Measurements from ENCODE around the gene NLGN1. TPM values are rescaled to one million over a fixed set of nuclear protein-coding genes. Genes with fewer than 3 reads are reported as not detected.

Gene NLGN1
- polyA plus RNA-seq, 4 donors, result 0.92 to 1.8 TPM; not detected in 2

DNA sequence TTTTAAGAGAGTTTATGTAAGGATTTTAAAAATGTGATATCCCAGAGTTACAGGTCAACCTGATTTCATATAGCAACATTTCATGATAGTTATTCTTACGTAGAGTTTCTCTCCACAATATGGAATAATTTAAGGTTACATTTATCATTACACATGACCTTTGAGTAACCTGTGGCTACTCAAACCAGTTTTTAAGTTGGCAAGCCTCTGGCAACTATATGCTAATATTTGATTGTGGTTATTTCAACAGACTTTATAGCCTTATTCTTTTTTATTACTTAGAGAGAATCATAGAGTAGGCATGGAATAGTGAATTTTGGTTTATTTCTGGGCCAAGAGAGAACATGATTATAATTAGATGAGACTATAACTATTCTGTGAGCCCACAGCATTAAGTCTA is 504.9 kb downstream of the NLGN1 start:
- FAIRE-seq (no peak), DNase-seq (no peak)
- no peaks in the 10 kb centered on the region for H3K36me3 ChIP-seq (ENCODE audit: control insufficient read depth in 3 of 3, insufficient read depth in 2 of 3, low read depth in 1 of 3, low read length in 3 of 3)
- H3K4me3 ChIP-seq (ENCODE audit: low read depth in 1 of 3, low read length in 3 of 3), result no peak overlapping the region
- H3K4me1 ChIP-seq (ENCODE audit: control insufficient read depth in 3 of 3, insufficient read depth in 2 of 3, low read depth in 1 of 3, low read length in 2 of 3), result no peaks in the 10 kb centered on the region
- 82 to 95% (median 91%) methylated on average over 1 of the region's 1 CpG for WGBS, 3 donors
- H3K9me3 ChIP-seq (ENCODE audit: control insufficient read depth in 2 of 2, insufficient read depth in 1 of 2, low read depth in 1 of 2, low read length in 1 of 2), result no peaks in the 10 kb centered on the region
- H3K27ac ChIP-seq (ENCODE audit: low read depth in 1 of 3, low read length in 2 of 3), result no peak overlapping the region
- no peaks in the 10 kb centered on the region for H3K27me3 ChIP-seq (ENCODE audit: control insufficient read depth in 3 of 3, insufficient read depth in 3 of 3, low read length in 3 of 3)

DNA sequence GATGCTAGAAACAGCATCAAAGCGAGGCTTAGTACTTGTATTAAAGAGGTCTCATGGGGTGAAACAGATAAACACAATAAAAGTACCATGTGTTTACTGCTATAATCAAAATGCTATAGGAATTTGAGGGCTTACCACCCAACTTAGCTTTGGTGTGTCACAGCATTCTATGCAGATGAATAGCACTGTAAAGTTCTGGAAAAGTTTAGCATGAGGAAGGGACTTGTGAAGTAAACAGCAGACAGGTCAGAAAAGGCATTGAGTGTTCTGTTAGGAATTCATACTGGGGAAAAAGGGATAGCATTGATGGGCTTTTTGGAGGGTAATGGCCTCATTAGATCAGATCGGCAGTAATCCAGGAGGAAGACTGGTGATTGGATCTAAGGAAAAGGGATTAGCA is 505.3 kb downstream of the NLGN1 start:
- Histone ChIP-seq H3K4me3 (ENCODE audit: low read depth in 1 of 3, low read length in 3 of 3) (no peak overlapping the region), H3K9me3 (ENCODE audit: control insufficient read depth in 2 of 2, insufficient read depth in 1 of 2, low read depth in 1 of 2, low read length in 1 of 2) (no peaks in the 10 kb centered on the region), H3K36me3 (ENCODE audit: control insufficient read depth in 3 of 3, insufficient read depth in 2 of 3, low read depth in 1 of 3, low read length in 3 of 3) (no peaks in the 10 kb centered on the region), H3K27ac (ENCODE audit: low read depth in 1 of 3, low read length in 2 of 3) (no peak overlapping the region), H3K4me1 (ENCODE audit: control insufficient read depth in 3 of 3, insufficient read depth in 2 of 3, low read depth in 1 of 3, low read length in 2 of 3) (no peaks in the 10 kb centered on the region), H3K27me3 (ENCODE audit: control insufficient read depth in 3 of 3, insufficient read depth in 3 of 3, low read length in 3 of 3) (no peaks in the 10 kb centered on the region)
- FAIRE-seq (no peak), DNase-seq (no peak)
- WGBS, 3 donors, result 70 to 79% (median 79%) methylated on average over 2 of the region's 2 CpGs

DNA sequence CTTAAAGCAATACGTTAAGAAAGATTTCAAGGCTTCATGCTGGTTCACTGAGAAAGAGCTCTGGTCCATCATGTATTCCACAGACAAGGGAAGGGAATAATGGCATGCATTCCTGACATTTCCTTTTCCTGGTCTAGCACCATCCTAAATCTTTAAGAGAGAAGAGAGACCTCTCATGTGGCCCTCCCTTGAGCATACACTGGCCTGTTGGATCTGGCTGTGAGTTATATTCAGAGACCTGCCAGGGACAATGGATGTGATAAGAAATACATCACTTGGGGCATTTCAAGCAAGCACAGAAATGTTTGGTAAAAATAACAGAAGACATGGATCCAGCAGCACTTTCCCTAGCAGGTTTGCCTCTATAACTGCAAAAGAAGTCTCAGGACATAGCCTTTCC is 507.8 kb downstream of the NLGN1 start:
- Histone ChIP-seq H3K9me3 (ENCODE audit: control insufficient read depth in 2 of 2, insufficient read depth in 1 of 2, low read depth in 1 of 2, low read length in 1 of 2) (no peaks in the 10 kb centered on the region), H3K4me1 (ENCODE audit: control insufficient read depth in 3 of 3, insufficient read depth in 2 of 3, low read depth in 1 of 3, low read length in 2 of 3) (no peaks in the 10 kb centered on the region), H3K4me3 (ENCODE audit: low read depth in 1 of 3, low read length in 3 of 3) (no peak overlapping the region), H3K27me3 (ENCODE audit: control insufficient read depth in 3 of 3, insufficient read depth in 3 of 3, low read length in 3 of 3) (no peaks in the 10 kb centered on the region), H3K36me3 (ENCODE audit: control insufficient read depth in 3 of 3, insufficient read depth in 2 of 3, low read depth in 1 of 3, low read length in 3 of 3) (no peaks in the 10 kb centered on the region), H3K27ac (ENCODE audit: low read depth in 1 of 3, low read length in 2 of 3) (no peak overlapping the region)
- DNase-seq, result no peak
- 41 to 81% (median 54%) methylated on average over 1 of the region's 1 CpG for WGBS, 3 donors
- no peak for FAIRE-seq

DNA sequence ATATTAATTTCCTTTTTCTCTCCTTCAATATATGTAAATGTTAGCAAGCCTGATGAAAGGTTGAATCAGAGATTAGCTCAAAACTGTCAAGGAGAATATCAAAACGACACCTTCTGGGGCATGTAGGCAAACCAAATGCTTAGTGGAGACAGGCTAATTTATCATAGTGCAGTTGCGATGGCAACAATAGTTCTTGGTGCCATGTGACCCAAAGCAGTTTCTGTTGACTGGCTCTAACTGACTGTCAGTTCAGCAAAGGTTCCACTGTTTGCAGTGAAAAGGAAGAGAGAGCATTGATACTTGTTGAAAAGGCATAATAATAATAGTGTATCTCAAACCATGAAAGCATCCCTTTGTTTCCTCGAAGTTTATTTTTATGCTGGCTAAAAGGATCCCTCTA is 513.9 kb downstream of the NLGN1 start:
- no peak for DNase-seq
- no peaks in the 10 kb centered on the region for H3K4me1 ChIP-seq (ENCODE audit: control insufficient read depth in 3 of 3, insufficient read depth in 2 of 3, low read depth in 1 of 3, low read length in 2 of 3)
- H3K36me3 ChIP-seq (ENCODE audit: control insufficient read depth in 3 of 3, insufficient read depth in 2 of 3, low read depth in 1 of 3, low read length in 3 of 3), result no peaks in the 10 kb centered on the region
- no peak overlapping the region for H3K4me3 ChIP-seq (ENCODE audit: low read depth in 1 of 3, low read length in 3 of 3)
- H3K27ac ChIP-seq (ENCODE audit: low read depth in 1 of 3, low read length in 2 of 3), result no peak overlapping the region
- H3K9me3 ChIP-seq (ENCODE audit: control insufficient read depth in 2 of 2, insufficient read depth in 1 of 2, low read depth in 1 of 2, low read length in 1 of 2), result no peaks in the 10 kb centered on the region
- WGBS, 3 donors, result 30 to 44% (median 40%) methylated on average over 3 of the region's 3 CpGs
- no peak for FAIRE-seq
- H3K27me3 ChIP-seq (ENCODE audit: control insufficient read depth in 3 of 3, insufficient read depth in 3 of 3, low read length in 3 of 3), result no peaks in the 10 kb centered on the region

DNA sequence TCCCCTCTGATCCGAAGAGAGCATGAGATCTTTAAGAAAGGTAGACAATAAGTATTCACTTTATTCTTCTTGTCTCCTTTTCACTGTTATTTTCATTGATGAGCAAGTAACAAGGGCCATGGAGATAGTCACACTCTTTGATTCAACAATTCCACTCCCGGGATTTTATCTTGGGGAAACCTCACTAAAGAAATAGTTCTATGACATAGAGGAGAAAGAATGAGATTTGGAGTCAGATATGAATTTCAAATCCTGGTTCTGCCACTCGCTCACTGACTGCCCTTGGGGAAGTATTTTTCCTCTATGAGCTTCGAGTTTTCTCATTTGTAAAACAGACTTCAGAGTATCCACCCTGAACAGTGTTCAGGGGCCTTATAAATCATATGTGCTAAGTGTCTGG is 514.6 kb downstream of the NLGN1 start:
- 54 to 70% (median 63%) methylated on average over 4 of the region's 4 CpGs for WGBS, 3 donors
- no peak for FAIRE-seq
- no peak overlapping the region for H3K27ac ChIP-seq (ENCODE audit: low read depth in 1 of 3, low read length in 2 of 3)
- H3K4me3 ChIP-seq (ENCODE audit: low read depth in 1 of 3, low read length in 3 of 3), result no peak overlapping the region
- no peaks in the 10 kb centered on the region for H3K27me3 ChIP-seq (ENCODE audit: control insufficient read depth in 3 of 3, insufficient read depth in 3 of 3, low read length in 3 of 3)
- DNase-seq, result no peak
- no peaks in the 10 kb centered on the region for H3K4me1 ChIP-seq (ENCODE audit: control insufficient read depth in 3 of 3, insufficient read depth in 2 of 3, low read depth in 1 of 3, low read length in 2 of 3)
- no peaks in the 10 kb centered on the region for H3K9me3 ChIP-seq (ENCODE audit: control insufficient read depth in 2 of 2, insufficient read depth in 1 of 2, low read depth in 1 of 2, low read length in 1 of 2)
- no peaks in the 10 kb centered on the region for H3K36me3 ChIP-seq (ENCODE audit: control insufficient read depth in 3 of 3, insufficient read depth in 2 of 3, low read depth in 1 of 3, low read length in 3 of 3)

DNA sequence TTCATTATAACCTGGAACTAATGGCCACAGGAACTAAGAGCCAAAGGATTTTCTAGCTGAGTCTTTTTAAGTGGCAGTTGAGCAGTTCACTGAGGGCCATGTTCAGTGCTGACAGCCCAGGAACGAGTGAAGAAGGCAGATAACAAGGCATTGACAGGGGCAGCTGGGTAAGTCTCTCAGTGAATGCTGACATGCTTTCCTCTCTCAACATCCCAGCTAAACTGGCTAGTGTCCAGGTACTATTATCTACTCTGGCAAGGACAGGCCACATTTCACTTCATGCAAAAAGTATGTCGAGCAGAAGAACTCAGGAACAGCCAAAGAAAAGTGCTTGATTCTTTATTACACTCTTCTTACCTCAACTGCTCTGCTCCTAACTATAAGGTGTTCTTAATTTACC is 515.9 kb downstream of the NLGN1 start:
- no peak for DNase-seq

DNA sequence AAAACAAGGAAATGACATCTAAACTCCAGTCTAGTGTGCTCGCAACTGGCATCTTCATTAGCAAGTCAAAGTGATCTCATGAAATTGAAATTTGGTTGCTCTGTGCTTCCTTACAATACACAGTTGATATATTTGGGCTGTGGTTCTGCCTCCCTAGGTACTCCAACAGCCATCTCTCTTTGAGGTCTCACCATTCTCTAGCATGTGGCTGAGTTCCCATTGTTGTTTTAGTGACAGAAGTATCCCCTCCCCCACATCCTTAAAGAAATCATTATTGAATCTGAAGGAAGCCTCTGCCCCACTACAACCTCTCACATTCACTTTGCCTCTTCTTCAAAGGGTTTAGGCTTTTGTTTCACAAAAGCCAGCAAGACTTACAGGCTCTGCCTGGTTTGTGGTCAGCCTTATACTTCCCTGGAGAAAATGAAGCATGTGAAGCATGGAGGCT is 516.5 kb downstream of the NLGN1 start:
- Histone ChIP-seq H3K27me3 (ENCODE audit: control insufficient read depth in 3 of 3, insufficient read depth in 3 of 3, low read length in 3 of 3) (no peaks in the 10 kb centered on the region), H3K27ac (ENCODE audit: low read depth in 1 of 3, low read length in 2 of 3) (no peak overlapping the region), H3K36me3 (ENCODE audit: control insufficient read depth in 3 of 3, insufficient read depth in 2 of 3, low read depth in 1 of 3, low read length in 3 of 3) (no peaks in the 10 kb centered on the region), H3K4me3 (ENCODE audit: low read depth in 1 of 3, low read length in 3 of 3) (no peak overlapping the region), H3K9me3 (ENCODE audit: control insufficient read depth in 2 of 2, insufficient read depth in 1 of 2, low read depth in 1 of 2, low read length in 1 of 2) (no peaks in the 10 kb centered on the region), H3K4me1 (ENCODE audit: control insufficient read depth in 3 of 3, insufficient read depth in 2 of 3, low read depth in 1 of 3, low read length in 2 of 3) (no peaks in the 10 kb centered on the region)
- no peak for DNase-seq
- 74 to 83% (median 76%) methylated on average over 1 of the region's 1 CpG for WGBS, 3 donors
- FAIRE-seq, result no peak

More for the DNA sequence above, 515.9 kb downstream of the NLGN1 start:
- no peaks in the 10 kb centered on the region for H3K36me3 ChIP-seq (ENCODE audit: control insufficient read depth in 3 of 3, insufficient read depth in 2 of 3, low read depth in 1 of 3, low read length in 3 of 3)
- no peaks in the 10 kb centered on the region for H3K9me3 ChIP-seq (ENCODE audit: control insufficient read depth in 2 of 2, insufficient read depth in 1 of 2, low read depth in 1 of 2, low read length in 1 of 2)
- no peak overlapping the region for H3K4me3 ChIP-seq (ENCODE audit: low read depth in 1 of 3, low read length in 3 of 3)
- no peaks in the 10 kb centered on the region for H3K4me1 ChIP-seq (ENCODE audit: control insufficient read depth in 3 of 3, insufficient read depth in 2 of 3, low read depth in 1 of 3, low read length in 2 of 3)
- WGBS, 3 donors, result 28 to 34% (median 28%) methylated on average over 2 of the region's 2 CpGs
- H3K27ac ChIP-seq (ENCODE audit: low read depth in 1 of 3, low read length in 2 of 3), result no peak overlapping the region
- FAIRE-seq, result no peak
- H3K27me3 ChIP-seq (ENCODE audit: control insufficient read depth in 3 of 3, insufficient read depth in 3 of 3, low read length in 3 of 3), result no peaks in the 10 kb centered on the region

DNA sequence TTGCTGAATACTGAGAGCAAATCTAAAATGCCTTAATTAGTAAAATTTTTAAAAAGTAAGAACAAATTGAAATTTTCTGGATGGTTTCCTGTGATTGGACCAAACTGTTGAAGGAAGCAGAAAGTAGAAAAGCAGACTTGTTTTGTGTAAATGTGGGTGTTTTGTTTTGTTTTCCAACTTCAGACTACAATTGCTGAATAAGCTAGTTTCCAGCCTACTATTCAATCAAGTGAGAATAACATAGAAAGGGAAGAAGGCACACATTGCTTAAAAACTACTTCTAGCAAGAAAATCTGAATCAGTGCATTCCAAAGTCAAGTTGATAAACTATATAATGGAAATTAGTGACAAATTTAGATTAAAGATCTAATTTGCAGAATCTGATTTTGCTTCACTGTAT is 519.3 kb downstream of the NLGN1 start:
- FAIRE-seq (no peak), DNase-seq (no peak)
- no peaks in the 10 kb centered on the region for H3K36me3 ChIP-seq (ENCODE audit: control insufficient read depth in 3 of 3, insufficient read depth in 2 of 3, low read depth in 1 of 3, low read length in 3 of 3)
- no peaks in the 10 kb centered on the region for H3K27me3 ChIP-seq (ENCODE audit: control insufficient read depth in 3 of 3, insufficient read depth in 3 of 3, low read length in 3 of 3)
- no peaks in the 10 kb centered on the region for H3K9me3 ChIP-seq (ENCODE audit: control insufficient read depth in 2 of 2, insufficient read depth in 1 of 2, low read depth in 1 of 2, low read length in 1 of 2)
- H3K27ac ChIP-seq (ENCODE audit: low read depth in 1 of 3, low read length in 2 of 3), result no peak overlapping the region
- H3K4me1 ChIP-seq (ENCODE audit: control insufficient read depth in 3 of 3, insufficient read depth in 2 of 3, low read depth in 1 of 3, low read length in 2 of 3), result no peaks in the 10 kb centered on the region
- no peak overlapping the region for H3K4me3 ChIP-seq (ENCODE audit: low read depth in 1 of 3, low read length in 3 of 3)

DNA sequence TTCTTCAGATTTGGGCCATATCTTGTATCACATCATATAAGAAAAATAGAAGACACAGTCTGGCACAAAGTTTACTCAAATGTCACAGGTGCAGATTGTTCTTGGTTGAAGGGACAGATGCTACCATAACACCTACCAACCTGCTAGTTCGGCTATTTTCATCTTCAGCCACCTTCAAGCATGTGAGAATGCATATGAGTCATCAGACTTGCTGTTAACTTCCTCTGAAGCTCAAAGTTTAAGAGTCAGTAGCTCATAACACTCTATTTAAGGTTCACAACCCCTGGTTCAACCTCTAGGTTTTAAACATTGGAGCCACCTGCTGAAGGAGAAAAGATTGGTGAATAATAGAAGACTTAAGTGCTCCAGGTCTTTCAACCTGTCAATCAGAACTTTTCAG is 522.8 kb downstream of the NLGN1 start:
- Histone ChIP-seq H3K4me3 (ENCODE audit: low read depth in 1 of 3, low read length in 3 of 3) (no peak overlapping the region), H3K36me3 (ENCODE audit: control insufficient read depth in 3 of 3, insufficient read depth in 2 of 3, low read depth in 1 of 3, low read length in 3 of 3) (no peaks in the 10 kb centered on the region), H3K9me3 (ENCODE audit: control insufficient read depth in 2 of 2, insufficient read depth in 1 of 2, low read depth in 1 of 2, low read length in 1 of 2) (no peaks in the 10 kb centered on the region), H3K4me1 (ENCODE audit: control insufficient read depth in 3 of 3, insufficient read depth in 2 of 3, low read depth in 1 of 3, low read length in 2 of 3) (no peaks in the 10 kb centered on the region), H3K27me3 (ENCODE audit: control insufficient read depth in 3 of 3, insufficient read depth in 3 of 3, low read length in 3 of 3) (no peaks in the 10 kb centered on the region), H3K27ac (ENCODE audit: low read depth in 1 of 3, low read length in 2 of 3) (no peak overlapping the region)
- WGBS, 3 donors, result 33 to 66% (median 36%) methylated on average over 1 of the region's 1 CpG
- FAIRE-seq (no peak), DNase-seq (no peak)
